NT2/D1 (cell line): ENCODE results near the gene TBX5.

Experiments used
- SUZ12 ChIP-seq: IDR thresholded peaks from 2 replicates; pipeline ENCODE4 v1.6.1; 2011; ENCODE audit not compliant: insufficient read length, insufficient read depth; ENCODE audit errors: extremely low read depth
- YY1 ChIP-seq: IDR thresholded peaks from 2 replicates; pipeline ENCODE4 v1.6.1; 2011; ENCODE audit not compliant: insufficient read length, insufficient read depth
- ZNF274 ChIP-seq: IDR thresholded peaks from 2 replicates; pipeline ENCODE4 v1.6.1; 2011; ENCODE audit warnings: mild to moderate bottlenecking, low read depth, low read length

DNA sequence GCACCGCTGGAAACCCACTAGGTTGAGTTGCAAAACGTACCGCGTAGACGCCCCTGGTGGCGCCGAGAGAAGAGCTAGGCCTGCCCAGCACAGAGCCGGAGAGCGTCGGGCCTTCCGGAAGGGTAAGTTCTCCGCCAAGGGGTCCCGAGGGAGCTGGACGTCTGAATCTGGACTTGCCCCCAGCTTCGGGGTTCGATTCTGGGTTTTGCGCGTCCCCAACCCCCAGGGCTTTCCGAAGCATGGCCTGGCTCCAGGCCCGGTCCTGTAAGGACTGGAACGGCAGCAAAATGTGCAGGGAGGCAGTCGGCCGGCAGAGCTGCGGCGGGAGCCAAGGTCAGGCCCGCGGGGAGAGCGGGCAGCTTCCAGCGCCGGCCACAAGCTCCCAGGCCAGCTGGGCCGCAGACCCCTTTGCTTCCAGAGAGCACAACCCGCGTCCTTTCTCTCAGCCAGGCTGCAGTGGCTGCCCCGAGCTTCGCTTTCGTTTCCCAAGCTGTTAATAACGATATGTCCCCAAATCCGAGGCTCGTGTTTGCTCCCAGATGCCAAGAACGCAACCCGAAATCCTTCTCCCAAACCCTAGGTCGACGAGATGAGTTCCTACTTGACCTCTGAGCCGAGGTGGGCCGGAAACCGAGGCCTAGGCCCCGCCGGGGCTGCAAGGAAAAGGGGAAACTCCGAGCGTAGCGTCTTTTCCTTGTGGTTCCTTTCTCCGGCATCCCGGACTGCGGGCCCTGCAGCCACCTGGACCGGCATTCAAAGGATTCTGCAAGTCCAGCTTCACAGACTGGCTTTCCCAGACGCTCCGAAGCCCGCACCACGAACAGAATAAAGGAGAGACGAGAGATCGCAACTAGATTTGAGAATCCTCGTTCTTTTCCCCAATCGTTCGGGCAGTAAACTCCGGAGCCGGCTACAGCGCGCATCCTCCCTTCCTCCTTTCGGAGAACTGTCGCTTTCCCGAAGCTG is 3.2 kb upstream of the TBX5 start:
- TF ChIP-seq YY1 (no peak), SUZ12 (peak; percentile 100), ZNF274 (no peak)
